CD4-positive, alpha-beta T cell treated with Interferon gamma for 1 hour (primary cell): Measurements from ENCODE around the gene NISCH.

Source experiments
- DNase-seq: peaks from one replicate; pipeline ENCODE4 v3.0.0-alpha.2; 2020

The NISCH gene

GRCh38 chr3:52473026-52473425, 17.6 kb downstream of the NISCH start:
- DNase-seq: no peak

GRCh38 chr3:52477076-52477795, 21.8 kb downstream of the NISCH start:
- no peak for DNase-seq

- DNase-seq: no peak
Measured at GRCh38 chr3:52477796-52478095, 22.3 kb downstream of the NISCH start.

- no peak for DNase-seq
Measured at GRCh38 chr3:52479037-52479876, 23.9 kb downstream of the NISCH start.

- DNase-seq: no peak
Measured at GRCh38 chr3:52479877-52480575, 24.6 kb downstream of the NISCH start.

- no peak for DNase-seq
Measured at GRCh38 chr3:52480768-52481715, 25.6 kb downstream of the NISCH start.

- no peak for DNase-seq
Measured at GRCh38 chr3:52481819-52482521, 26.6 kb downstream of the NISCH start.

- DNase-seq: no peak
Measured at GRCh38 chr3:52483081-52483480, 27.7 kb downstream of the NISCH start.

GRCh38 chr3:52483577-52484381, 28.4 kb downstream of the NISCH start:
- no peak for DNase-seq

- no peak for DNase-seq
Measured at GRCh38 chr3:52484680-52485461, 29.5 kb downstream of the NISCH start.

- DNase-seq: no peak
Measured at GRCh38 chr3:52487050-52487787, 31.8 kb downstream of the NISCH start.

- no peak for DNase-seq
Measured at GRCh38 chr3:52487788-52488691, 32.6 kb downstream of the NISCH start.

- no peak for DNase-seq
Measured at GRCh38 chr3:52488746-52489145, 33.3 kb downstream of the NISCH start.

GRCh38 chr3:52489453-52489852, 34.0 kb downstream of the NISCH start:
- DNase-seq: no peak

- no peak for DNase-seq
Measured at GRCh38 chr3:52490035-52490938, 34.9 kb downstream of the NISCH start.

- peak; percentile 25 for DNase-seq
Measured at GRCh38 chr3:52490939-52491526, 35.6 kb downstream of the NISCH start.

- DNase-seq: no peak
Measured at GRCh38 chr3:52492059-52492458, 36.7 kb downstream of the NISCH start.
